GM04503 (cell line): ENCODE data around the gene TECPR2.
"Not testable (repeated sequence)": the region's sequence is repeated elsewhere in the genome, so short reads cannot be mapped to it uniquely, and the experiment has no call there.

Experiments used
- DNase-seq: peaks from one replicate; pipeline ENCODE4 v3.0.0-alpha.2; 2012; ENCODE audit warnings: low read depth

The TECPR2 gene, protein sequence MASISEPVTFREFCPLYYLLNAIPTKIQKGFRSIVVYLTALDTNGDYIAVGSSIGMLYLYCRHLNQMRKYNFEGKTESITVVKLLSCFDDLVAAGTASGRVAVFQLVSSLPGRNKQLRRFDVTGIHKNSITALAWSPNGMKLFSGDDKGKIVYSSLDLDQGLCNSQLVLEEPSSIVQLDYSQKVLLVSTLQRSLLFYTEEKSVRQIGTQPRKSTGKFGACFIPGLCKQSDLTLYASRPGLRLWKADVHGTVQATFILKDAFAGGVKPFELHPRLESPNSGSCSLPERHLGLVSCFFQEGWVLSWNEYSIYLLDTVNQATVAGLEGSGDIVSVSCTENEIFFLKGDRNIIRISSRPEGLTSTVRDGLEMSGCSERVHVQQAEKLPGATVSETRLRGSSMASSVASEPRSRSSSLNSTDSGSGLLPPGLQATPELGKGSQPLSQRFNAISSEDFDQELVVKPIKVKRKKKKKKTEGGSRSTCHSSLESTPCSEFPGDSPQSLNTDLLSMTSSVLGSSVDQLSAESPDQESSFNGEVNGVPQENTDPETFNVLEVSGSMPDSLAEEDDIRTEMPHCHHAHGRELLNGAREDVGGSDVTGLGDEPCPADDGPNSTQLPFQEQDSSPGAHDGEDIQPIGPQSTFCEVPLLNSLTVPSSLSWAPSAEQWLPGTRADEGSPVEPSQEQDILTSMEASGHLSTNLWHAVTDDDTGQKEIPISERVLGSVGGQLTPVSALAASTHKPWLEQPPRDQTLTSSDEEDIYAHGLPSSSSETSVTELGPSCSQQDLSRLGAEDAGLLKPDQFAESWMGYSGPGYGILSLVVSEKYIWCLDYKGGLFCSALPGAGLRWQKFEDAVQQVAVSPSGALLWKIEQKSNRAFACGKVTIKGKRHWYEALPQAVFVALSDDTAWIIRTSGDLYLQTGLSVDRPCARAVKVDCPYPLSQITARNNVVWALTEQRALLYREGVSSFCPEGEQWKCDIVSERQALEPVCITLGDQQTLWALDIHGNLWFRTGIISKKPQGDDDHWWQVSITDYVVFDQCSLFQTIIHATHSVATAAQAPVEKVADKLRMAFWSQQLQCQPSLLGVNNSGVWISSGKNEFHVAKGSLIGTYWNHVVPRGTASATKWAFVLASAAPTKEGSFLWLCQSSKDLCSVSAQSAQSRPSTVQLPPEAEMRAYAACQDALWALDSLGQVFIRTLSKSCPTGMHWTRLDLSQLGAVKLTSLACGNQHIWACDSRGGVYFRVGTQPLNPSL (N-terminal part only)

DNA sequence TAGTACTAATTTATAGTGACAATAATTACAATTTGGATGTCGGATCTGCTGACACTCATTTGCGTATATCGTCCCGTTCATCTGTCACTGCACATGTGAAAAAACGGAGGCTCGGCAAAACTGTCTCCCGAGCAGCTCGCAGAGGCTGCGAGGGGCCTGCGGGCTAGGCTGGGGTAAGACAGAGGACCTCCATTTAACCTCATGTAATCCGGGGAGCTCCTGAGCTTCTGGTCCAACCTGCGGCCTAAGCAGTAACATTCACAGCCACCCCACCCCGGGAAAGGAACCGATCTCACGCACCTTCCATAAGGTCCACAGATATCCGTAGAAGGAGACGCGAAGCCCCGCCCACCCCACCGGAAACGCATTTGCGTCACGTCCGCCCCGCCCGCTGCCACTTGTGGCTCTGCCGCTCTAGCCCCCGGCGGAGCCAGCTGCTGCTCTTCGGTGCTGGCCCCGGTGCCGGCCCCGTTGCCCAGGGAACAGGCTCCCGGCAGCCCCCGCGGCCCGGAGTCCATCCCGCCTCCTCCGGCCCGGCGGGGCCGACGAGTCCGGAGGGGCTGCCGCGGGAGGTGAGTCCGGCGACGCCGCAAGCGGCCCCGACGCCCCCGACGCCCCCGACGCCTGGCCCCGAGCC, at the start of gene TECPR2, which contains the start of gene CINP:
TECPR2 (plus strand) TSS at position 397 of the 637 bp plus-strand sequence. CDS start 13,781 bp downstream, outside the sequence.
CINP (minus strand) TSS at position 346 of the 637 bp plus-strand sequence; CDS start at position 307, 39 bp downstream.
- peak; percentile 65 for DNase-seq

DNA sequence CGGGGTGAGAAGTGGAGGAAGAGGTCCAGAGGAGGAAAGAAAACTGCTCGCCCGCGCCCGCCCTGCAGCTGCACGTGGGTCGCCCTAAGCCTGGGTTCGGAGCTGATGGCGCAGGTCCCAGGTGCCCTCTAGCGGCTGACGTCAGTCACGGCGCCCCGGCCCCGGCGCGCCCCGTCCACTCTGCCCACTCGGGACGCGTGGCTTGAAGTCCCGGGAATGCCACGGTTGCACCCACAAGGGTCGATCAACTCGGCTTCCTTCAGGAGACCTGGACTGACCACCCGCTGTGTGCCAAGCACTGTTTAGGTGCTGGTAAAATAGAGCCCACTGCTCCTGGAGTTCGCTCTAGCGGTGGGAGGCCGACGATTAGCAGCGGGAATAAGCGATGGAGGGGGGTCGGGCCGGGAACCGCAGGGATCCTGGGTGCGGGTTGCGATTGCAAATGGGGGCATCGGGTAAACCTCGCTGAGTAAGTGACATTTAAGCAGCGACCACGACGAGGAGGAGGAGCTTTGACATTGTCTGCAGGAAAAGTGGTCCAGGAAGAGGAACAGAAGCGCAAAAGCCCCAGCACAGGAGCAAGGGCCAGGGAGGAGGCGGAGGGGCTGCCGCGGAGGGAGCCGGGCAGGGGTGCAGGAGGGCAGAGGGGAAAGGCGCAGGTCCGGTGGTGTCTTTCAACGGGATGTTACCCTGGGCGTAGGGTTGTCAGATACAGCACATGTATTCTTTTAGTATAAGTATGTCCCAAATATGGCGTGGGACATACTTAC, 48.3 kb upstream of the TECPR2 start:
- no peak for DNase-seq

DNA sequence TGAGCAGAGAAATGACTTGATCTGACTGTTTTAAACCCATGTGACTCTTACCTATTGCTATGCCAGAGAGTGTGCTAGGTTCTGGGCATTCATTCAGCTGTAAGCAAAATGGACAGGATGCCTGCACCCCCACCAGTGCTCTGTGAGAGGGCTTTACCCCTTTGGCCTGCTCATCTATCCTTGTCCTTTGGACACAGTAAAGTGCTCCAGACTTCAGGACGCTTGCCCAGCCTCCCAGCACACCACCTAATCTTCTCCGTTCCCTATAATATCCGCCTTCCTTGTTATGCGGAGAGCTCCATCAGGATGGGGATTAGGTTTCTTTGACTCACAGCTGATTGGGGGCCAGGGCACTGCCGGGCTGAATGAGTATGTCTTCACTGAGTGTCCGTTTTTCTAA, 47.6 kb upstream of the TECPR2 start:
- no peak for DNase-seq

DNA sequence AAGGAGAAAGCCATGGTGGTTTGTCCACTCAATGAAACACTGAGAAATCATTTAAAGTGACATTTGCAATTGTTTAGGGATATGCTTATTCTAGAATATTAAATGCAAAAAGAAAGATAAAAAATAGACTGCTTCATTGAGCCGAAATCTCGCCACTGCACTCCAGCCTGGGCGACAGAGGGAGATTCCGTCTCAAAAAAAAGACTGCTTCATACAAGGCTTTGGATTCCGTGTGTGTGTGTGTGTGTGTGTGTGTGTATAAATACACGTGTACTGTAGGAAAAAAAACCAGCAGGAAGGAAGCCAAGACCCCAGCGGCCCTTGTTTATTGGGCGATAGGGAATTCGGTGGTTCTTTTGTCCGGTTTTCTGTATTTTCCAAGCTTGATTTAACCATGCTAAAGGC, 46.4 kb upstream of the TECPR2 start:
- no peak for DNase-seq

DNA sequence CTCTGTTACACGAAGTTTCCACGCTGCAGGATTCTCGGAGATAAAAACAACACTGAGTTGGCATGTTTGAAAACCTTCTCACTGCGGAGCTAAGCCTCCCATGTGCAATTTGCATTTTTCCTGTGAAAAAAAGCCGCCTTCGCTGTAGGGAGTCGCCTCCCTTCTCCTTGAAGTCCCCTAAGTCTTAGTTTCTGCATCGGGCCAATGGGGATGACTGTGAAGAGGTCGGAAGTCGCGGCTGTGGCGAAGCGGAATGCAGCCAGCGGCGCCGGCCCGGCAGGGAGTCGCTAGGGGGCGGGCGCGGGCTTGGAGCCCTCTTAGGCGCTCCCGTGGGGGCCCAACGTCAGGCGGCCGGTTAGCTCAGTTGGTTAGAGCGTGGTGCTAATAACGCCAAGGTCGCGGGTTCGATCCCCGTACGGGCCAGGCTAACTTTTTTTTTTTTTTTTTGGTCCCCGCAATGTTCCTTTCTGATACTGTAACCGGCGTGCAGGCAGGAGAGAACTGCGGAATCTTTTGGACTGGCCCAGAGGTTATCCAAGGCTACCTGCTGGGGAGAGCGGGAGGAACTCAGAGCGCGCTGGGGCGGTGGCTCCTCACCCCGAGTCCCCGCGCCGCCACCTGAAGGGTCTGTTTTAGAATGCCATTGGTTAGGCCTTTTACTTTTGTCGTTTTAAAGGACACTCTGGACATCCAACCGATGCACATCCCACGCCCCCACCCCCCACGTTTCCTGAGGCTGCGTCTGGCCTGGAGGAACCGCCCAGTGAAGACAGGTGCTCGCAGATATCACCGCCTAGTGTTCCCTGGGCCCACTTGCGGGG, 45.8 kb upstream of the TECPR2 start:
- no peak for DNase-seq

DNA sequence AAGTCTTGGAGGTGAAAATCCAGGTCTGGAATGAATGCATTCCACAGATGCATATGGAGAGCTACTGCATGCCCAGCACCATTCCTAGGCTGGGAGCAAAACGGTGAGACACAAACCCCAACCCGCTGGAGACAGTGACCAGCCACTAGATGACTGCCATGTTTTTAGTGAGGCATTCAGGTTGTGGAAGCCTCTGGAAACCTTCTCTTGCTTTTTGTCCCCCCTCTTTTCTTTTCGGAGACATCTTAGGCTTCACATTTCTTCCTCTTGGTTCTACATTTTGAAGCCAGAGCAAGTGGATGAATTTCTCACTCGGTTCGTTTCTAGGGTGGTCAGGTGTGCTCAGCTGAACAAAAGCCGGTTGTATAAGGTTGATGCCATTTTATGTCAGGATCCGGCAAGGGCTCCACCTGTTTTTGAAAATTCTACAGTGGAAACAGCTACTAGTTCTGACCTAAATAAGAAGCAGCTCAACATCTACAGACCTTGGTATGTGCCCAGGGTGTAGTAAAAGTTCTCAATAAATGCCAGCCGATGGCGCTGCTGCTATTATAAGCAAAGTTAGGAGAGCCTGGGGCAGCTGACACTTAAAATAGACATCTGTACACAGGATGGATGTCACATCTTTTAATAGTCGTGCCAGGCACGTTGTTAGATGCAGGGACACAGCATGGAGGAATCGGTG, 45.0 kb upstream of the TECPR2 start:
- no peak for DNase-seq

DNA sequence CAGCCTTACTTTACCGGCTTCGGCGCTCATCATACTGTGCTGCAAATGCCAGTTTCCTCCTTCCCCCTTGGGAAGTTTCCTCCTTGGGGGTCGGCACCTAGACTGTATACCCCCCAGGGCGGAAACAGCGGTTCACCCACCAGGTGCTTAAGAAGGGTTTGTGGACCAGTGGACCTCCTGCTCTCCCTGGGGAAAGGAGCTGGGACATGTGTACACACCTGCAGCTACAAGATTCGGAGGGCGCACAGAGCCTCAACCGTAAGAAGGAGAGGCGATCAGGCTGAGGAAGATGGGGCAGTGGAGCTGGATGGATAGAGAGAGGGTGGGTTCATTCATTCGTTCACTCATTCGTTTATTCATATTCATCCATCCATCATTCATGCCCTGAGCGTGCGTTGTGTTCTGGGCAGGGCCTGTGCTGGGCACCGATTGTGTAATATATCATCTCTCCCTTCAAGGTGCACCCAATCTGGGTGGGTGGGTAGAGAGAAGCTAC, 43.9 kb upstream of the TECPR2 start:
- DNase-seq: no peak

DNA sequence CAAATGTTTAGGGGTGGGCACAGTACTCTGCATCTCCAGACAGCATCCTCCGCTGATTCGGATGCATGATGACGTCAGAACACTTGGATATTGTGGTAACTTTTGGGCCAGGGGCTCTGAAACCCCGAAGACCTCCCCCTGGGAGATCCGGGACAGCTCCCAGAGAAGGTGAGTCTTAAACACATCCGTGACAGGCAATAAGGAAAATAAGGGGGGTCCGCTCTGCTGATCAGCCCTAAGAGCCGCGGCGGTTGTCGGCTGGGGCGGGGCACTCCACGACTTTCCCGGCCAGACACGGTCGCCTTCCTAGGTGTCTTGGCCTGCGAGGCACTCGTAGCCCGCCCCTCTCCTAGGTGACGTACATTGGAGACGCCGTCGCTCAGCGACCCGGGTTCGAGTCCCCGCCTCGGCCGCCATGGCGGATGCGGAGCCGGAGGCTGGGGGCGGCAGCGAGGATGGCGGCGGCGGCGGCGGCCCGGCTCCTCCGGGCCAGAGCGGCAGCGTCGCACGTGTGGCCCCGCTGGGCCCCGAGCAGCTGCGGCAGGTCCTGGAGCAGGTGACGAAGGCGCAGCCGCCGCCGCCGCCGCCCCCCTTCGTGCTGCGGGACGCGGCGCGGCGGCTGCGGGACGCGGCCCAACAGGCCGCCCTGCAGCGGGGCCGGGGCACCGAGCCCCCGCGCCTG, 43.2 kb upstream of the TECPR2 start, which contains the start of gene ZNF839:
ZNF839 (plus strand) TSS at position 396 of the 682 bp plus-strand sequence; CDS start at position 416, 20 bp downstream.
- DNase-seq: no peak

DNA sequence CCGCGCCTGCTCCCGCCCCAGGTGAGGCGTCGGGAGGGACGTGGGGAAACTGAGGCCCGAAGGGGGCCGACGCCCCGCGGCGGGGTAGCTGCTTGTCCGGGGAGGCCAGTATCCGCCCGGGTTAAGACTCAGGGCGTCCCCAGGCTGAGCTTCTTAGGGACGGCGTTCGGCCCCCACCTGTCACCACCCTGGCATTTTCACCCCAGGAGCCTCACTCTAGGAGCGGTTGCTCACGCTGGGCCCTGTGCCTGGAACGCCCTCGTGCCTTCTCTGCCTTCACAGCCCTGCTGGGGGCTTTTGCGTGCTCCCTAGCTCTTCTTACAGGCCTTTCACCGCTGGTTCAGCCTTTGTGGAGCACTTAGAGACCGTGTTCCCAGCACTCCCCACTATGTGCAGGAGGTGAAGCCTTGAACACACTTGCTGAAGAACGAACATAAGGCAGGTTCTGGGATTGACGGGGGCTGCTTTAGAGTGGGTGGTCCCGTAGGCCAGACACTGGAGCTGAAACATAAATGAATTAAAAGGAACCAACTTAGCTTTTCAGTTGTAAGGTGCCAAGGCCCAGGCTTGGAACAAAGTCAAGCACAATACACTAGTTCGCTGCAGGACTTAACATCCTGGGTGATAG, 42.6 kb upstream of the TECPR2 start:
- DNase-seq: no peak

DNA sequence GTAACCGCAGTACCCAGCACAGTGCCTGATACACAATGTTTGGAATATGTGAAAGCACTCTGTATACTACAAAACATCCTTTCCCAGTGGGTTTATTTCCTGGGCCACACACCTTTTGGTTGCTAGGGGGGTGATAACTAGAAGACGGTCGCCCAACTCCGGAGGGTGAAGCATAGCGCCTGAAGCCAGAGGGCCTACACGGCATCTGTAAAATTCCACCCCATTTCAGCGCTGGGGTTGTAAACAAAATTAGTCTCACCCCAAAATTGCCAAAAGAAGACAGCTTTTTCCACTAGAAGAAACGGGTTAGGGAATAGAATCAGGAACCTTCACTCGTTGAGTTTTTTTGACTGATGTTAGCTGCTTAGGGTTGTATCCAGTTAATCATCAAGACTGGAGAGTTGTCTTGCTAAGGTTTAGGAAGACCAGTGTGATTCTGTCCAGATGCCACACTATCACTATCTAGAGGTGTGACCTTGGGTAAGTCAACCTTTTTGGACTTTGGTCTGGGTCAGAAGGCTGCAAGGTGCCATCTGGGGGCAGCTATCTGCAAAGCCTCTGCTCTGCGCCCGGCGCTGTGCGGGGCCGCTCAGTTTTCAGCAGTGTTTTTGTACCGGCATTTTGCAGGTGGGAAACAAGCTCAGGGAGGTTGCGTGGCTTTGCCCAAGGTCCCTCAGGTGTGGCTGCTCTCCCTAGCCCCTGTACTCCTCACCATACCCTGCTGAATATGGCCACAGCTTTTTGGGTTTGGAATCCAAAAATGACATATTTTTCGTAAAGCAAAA, 41.9 kb upstream of the TECPR2 start:
- DNase-seq: no peak

DNA sequence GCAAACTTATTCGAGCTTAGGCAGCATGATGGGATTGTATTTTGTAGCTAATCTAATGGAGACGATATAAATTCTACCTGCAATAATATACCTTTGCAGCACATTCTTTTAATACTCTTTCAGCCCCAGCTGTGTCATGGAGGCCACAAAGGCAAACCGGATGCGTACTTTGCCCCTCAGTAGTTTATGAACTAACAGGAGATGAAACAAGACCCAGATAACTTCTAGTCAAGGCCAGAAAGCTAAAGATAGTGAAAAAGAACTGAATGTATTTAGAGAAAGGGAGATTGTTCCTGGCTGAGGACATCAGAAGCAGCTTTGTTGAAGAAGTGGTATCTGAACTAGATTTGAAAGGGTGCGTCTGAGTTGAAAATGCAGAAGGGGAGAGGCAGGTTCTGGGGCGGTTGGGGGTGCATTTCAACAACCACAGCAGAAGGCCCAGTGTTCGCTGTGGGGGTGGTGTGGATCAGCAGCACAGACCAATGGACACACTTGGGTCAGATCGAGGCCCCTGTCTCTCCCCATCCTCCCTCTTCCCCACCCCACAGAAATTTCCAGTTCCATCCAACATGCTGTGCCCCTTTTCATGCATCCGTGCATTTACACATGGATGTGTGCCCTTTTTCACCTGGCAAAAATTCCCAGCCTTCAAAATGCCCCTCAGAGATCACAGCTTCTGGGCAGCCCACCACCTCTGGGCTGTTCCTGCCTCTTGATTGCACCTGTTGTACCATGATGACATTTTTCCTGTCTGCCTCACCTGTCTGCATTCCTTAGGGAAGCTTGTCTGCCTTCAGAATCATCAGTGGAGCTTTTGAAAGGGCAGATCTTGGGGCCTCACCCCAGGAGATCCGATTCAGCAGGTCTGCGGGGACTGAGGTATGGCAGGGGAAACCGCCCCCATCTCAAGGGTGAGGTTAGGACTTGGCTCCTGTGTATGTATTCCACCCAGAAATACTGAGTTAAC, 41.0 kb upstream of the TECPR2 start:
- no peak for DNase-seq

DNA sequence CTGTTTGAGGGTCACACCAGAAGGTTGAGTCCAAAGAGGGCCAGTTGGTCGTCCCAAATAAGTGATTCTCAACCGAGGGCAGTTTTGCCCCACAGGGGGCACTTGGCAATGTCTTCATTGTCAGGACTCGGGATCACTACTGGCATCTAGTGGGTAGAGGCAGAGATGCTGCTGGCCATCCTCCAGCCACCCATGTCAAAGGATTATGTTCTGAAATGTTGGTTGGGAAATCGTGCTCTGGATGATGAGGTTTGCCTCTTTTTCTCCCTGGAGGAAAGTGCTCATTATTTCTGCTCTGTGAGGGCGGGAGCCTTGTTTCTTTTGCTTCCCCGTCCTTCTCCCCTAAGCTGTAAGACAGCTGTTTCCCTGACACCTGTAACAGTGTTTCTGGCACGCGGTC, 39.6 kb upstream of the TECPR2 start:
- DNase-seq: no peak

DNA sequence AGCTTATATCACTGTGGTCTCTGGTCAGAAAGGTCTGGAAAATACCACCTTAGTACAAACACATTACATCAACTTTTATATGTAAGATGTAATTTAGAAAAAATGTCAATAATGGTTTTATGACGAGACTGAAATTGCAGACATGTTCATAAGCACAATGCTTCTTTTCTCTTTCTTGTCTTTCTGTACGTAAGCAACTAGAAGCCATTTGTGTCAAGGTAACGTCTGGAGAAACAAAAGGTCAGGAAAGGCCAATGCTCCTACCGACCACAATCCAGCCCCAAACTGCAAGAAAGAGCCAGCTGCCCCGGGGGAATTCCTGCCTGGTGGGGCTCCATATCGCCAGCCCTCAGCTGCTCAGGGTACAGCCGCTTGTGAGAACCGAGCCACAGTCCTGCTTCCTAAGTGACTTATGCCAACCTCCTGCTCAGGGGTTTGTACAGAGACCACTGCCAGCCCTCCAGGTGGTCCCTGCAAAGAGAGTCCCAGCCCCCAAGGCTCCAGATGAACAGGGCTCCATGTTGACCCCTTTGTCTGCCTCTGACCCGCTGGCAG, 36.9 kb upstream of the TECPR2 start:
- DNase-seq: no peak

DNA sequence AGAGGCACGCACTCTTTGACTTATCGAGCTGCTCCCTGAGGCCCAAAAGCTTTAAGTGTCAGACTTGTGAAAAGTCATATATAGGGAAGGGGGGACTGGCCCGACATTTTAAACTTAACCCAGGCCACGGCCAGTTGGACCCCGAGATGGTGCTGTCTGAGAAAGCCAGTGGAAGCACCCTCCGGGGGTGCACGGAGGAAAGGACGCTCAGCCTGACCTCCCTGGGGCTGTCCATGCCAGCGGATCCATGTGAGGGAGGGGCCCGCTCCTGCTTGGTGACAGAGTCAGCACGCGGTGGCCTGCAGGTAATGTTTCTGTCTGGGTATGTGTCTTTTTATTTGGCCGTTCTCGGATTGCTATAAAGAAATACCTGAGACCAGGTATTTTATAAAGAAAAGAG, 36.2 kb upstream of the TECPR2 start:
- no peak for DNase-seq

DNA sequence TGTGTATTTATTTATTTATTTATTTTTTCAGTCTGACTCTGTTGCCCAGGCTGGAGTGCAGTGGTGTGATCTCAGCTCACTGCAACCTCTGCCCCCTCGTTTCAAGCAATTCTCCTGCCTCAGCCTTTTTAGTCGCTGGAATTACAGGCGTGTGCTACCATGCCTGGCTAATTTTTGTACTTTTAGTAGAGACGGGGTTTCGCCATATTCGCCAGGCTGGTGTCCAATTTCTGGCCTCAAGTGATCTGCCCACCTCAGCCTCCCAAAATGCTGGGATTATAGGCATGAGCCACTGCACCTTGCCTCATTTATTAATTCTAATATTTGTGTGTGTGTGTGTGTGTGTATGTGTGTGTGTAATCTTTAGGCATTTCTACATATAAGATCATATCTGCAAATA, 33.4 kb upstream of the TECPR2 start:
- DNase-seq: not testable (repeated sequence)

DNA sequence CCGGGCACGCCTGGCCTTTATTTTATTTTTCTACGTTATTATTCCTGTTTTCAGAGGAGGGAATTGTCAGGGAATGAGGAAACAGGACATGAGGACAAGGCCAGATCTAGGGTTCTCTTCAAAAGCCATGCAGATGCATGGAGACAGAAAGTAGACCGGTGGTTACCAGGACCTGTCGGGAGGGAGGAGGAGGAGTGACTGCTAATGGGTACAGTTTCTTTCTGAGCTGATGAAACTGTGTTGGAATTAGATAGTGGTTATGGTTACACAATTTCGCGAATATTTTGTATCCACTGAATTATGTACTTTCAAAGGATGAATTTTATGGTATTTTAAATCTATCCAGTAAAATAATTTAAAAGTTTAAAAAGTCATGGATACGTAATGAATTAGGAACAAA, 31.9 kb upstream of the TECPR2 start:
- no peak for DNase-seq
